ENCODE measurements around the gene PNPLA3. TPM values are rescaled to one million over a fixed set of nuclear protein-coding genes. Genes with fewer than 3 reads are reported as not detected.

Gene PNPLA3
- total and polyA plus RNA-seq, 11 donors: 0.11 to 1.9 (median 0.18) TPM; not detected in 5

DNA sequence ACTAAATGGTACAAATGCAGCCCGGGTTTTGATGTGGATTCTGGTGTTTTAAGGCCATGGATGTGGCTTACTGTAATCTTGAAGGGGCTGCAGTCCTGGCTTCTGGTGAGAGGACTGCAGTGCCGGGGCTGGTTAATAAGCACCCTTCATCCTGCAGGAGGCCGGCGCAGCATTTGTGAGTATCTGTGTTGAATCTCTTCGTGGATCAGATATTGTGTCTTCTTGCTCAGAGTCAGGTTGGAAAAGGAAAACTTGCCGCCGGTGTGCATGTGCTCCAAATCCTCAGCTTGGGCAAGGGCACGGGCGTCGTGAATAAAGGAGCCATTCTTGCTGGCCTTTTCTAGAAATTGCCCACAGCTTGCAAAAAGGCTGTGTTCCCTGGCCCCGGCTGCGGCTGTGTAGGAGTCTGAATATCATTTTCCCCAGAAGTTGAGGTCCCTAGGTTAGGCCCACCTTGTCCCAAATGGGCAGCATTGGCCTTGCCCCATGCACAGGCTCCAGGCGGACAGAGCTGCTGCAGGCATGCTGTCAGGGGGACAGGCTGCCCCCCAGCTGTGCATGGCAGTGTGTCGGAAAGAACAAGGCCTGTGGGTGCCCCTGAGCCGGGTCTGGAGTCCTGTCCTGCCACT lies 71.6 kb downstream of the PNPLA3 start:
- no peak for TF ChIP-seq POLR2A (IDR thresholded peaks at IDR 0.05)
- TF ChIP-seq, protein P1, sequence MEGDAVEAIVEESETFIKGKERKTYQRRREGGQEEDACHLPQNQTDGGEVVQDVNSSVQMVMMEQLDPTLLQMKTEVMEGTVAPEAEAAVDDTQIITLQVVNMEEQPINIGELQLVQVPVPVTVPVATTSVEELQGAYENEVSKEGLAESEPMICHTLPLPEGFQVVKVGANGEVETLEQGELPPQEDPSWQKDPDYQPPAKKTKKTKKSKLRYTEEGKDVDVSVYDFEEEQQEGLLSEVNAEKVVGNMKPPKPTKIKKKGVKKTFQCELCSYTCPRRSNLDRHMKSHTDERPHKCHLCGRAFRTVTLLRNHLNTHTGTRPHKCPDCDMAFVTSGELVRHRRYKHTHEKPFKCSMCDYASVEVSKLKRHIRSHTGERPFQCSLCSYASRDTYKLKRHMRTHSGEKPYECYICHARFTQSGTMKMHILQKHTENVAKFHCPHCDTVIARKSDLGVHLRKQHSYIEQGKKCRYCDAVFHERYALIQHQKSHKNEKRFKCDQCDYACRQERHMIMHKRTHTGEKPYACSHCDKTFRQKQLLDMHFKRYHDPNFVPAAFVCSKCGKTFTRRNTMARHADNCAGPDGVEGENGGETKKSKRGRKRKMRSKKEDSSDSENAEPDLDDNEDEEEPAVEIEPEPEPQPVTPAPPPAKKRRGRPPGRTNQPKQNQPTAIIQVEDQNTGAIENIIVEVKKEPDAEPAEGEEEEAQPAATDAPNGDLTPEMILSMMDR (IDR thresholded peaks at IDR 0.05): no peak
- 91 to 100% (median 96%) methylated on average over 14 to 15 of the region's 15 CpGs for whole genome bisulfite sequencing, 4 donors
- no peak for ATAC-seq
- Histone ChIP-seq H3K27me3 (no peaks in the 10 kb centered on the region), H3K4me3 (peak overlapping the region in 1 of 12 donors; percentile 49), H3K9me3 (no peaks in the 10 kb centered on the region), H3K27ac (peak overlapping the region in 3 of 12 donors; percentile 26 to 74 (median 59)), H3K36me3 (peaks cover 0 to 84% (median 64%) of the 10 kb centered on the region in 9 donors), H3K4me1 (peaks cover 0 to 37% (median 9%) of the 10 kb centered on the region in 12 donors)
- intact Hi-C loops (cut with DNase I): loop anchor here in 3 of 10 donors (2.0 to 10.0 kb wide), 5 partner anchors 87 to 632 kb away; no protein-coding TSS in a partner anchor
- no peak for DNase-seq

- Histone ChIP-seq H3K4me1 (peaks cover 0 to 37% (median 9%) of the 10 kb centered on the region in 12 donors), H3K36me3 (peaks cover 0 to 78% (median 57%) of the 10 kb centered on the region in 9 donors), H3K4me3 (peak overlapping the region in 10 of 12 donors; percentile 1 to 49 (median 33)), H3K27ac (peak overlapping the region in 9 of 12 donors; percentile 18 to 74 (median 43)), H3K27me3 (no peaks in the 10 kb centered on the region), H3K9me3 (no peaks in the 10 kb centered on the region)
- no peak for DNase-seq
- no peak for TF ChIP-seq POLR2A (IDR thresholded peaks at IDR 0.05)
- TF ChIP-seq, protein P1 (IDR thresholded peaks at IDR 0.05): no peak
- intact Hi-C loops (cut with DNase I): loop anchor here in 3 of 10 donors (2.0 to 10.0 kb wide), 5 partner anchors 87 to 631 kb away; no protein-coding TSS in a partner anchor
- 65 to 80% (median 74%) methylated on average over 10 of the region's 10 CpGs for WGBS, 4 donors
- ATAC-seq: no peak
Measured at GRCh38 chr22:43995798-43996169, 72.2 kb downstream of the PNPLA3 start.

GRCh38 chr22:43996170-43996980 lies 72.8 kb downstream of the PNPLA3 start:
- Histone ChIP-seq H3K27ac (peak overlapping the region in 7 of 12 donors; percentile 18 to 74 (median 44)), H3K4me3 (peak overlapping the region in 10 of 12 donors; percentile 1 to 49 (median 33)), H3K27me3 (no peaks in the 10 kb centered on the region), H3K4me1 (peaks cover 0 to 37% (median 9%) of the 10 kb centered on the region in 12 donors), H3K9me3 (no peaks in the 10 kb centered on the region), H3K36me3 (peaks cover 0 to 73% (median 52%) of the 10 kb centered on the region in 9 donors)
- ATAC-seq: peak in 2 of 4 donors; percentile 16 to 44
- 82 to 89% (median 84%) methylated on average over 40 to 45 of the region's 45 CpGs for WGBS, 4 donors
- DNase-seq: peak; percentile 58 to 88 (median 70)
- TF ChIP-seq, protein P1 (IDR thresholded peaks at IDR 0.05): no peak
- no peak for TF ChIP-seq POLR2A (IDR thresholded peaks at IDR 0.05)
- intact Hi-C loops (cut with DNase I): loop anchor here in 2 of 10 donors (5.0 to 10.0 kb wide), 3 partner anchors 86 to 328 kb away; no protein-coding TSS in a partner anchor

DNA sequence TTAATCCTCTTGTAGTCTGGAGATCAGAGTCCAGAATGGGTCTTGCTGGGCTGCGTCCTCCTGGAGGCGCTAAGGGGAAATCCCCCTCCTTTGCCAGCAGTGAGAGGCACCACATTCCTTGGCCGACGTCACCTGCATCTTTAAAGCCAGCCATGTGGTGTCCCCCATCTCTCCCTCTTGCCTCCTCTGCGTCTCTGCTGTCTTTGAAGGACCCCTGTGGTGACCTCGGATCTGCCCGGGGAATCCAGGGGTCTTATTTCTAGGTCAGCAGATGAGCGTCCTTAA lies 73.3 kb downstream of the PNPLA3 start:
- DNase-seq (no peak), ATAC-seq (no peak)
- Histone ChIP-seq H3K9me3 (no peaks in the 10 kb centered on the region), H3K4me1 (peaks cover 0 to 37% (median 9%) of the 10 kb centered on the region in 12 donors), H3K4me3 (no peak overlapping the region), H3K36me3 (peaks cover 0 to 68% (median 47%) of the 10 kb centered on the region in 9 donors), H3K27me3 (no peaks in the 10 kb centered on the region), H3K27ac (no peak overlapping the region)
- TF ChIP-seq, protein P1 (IDR thresholded peaks at IDR 0.05): no peak
- no peak for TF ChIP-seq POLR2A (IDR thresholded peaks at IDR 0.05)
- 83 to 87% (median 86%) methylated on average over 8 of the region's 8 CpGs for WGBS, 4 donors
- intact Hi-C loops (cut with DNase I): loop anchor here in 2 of 10 donors (5.0 to 10.0 kb wide), 3 partner anchors 85 to 328 kb away; no protein-coding TSS in a partner anchor

Measured in heart left ventricle (tissue), 16 donors.